CD14-positive monocyte (primary cell): Measurements from ENCODE around the gene VWA1. TPM values are rescaled to one million over a fixed set of nuclear protein-coding genes. Genes with fewer than 3 reads are reported as not detected.
A peak's percentile ranks its signal among the peaks of the same experiment; 100 is the strongest.
"Not testable (repeated sequence)": the region's sequence is repeated elsewhere in the genome, so short reads cannot be mapped to it uniquely, and the experiment has no call there.

ENCODE experiments used
- DNase-seq, 3 donors: peaks; one replicate each; pipeline ENCODE4 v3.0.0-alpha.2; 2011 to 2022
- H2AFZ ChIP-seq: 2 replicates; pipeline ENCODE4 v1.6.0; 2012; ENCODE audit warnings: mild to moderate bottlenecking, low read depth, low read length, inconsistent platforms; ENCODE audit not compliant: insufficient read depth, poor library complexity, severe bottlenecking
- H3K27ac ChIP-seq, 2 donors: 1 replicate in 1 of 2; 2 replicates in 1 of 2; pipeline ENCODE4 v1.5.1; 2012 to 2013; ENCODE audit warnings: low read length in 2 of 2, control low read depth in 1 of 2, inconsistent platforms in 1 of 2, low read depth in 1 of 2, mild to moderate bottlenecking in 1 of 2
- H3K27me3 ChIP-seq, 2 donors: one replicate each; pipeline versions ENCODE4 v1.6.0 to v1.6.1; 2011 to 2013; ENCODE audit warnings: low read length in 2 of 2; ENCODE audit not compliant: control insufficient read depth in 2 of 2, insufficient read depth in 2 of 2
- H3K36me3 ChIP-seq, 2 donors: replicated peaks in 1 of 2; 1 replicate in 1 of 2; 2 replicates in 1 of 2; pipeline versions ENCODE4 v1.5.1 to v1.6.1; 2012 to 2013; ENCODE audit warnings: low read length in 2 of 2, control low read depth in 1 of 2, inconsistent platforms in 1 of 2, mild to moderate bottlenecking in 1 of 2; ENCODE audit not compliant: insufficient read depth in 2 of 2, control insufficient read depth in 1 of 2
- H3K4me1 ChIP-seq, 2 donors: 1 replicate in 1 of 2; 2 replicates in 1 of 2; pipeline versions ENCODE4 v1.5.1 to v1.6.1; 2012 to 2013; ENCODE audit warnings: low read length in 2 of 2, control low read depth in 1 of 2, inconsistent platforms in 1 of 2, mild to moderate bottlenecking in 1 of 2, moderate library complexity in 1 of 2; ENCODE audit not compliant: insufficient read depth in 2 of 2, control insufficient read depth in 1 of 2
- H3K4me2 ChIP-seq: replicated peaks from 2 replicates; pipeline ENCODE3; 2012; ENCODE audit warnings: low read length, moderate library complexity, mild to moderate bottlenecking; ENCODE audit not compliant: poor library complexity, severe bottlenecking; ENCODE audit errors: extremely low read depth
- H3K4me3 ChIP-seq, 3 experiments: fragments of 200-600 bp in 1 of 3; sonication (generic) in 1 of 3; replicated peaks in 1 of 3; 1 replicate in 2 of 3; 2 replicates in 1 of 3; pipeline ENCODE4 v1.5.1; 2011 to 2013; ENCODE audit warnings: low read length in 3 of 3, mild to moderate bottlenecking in 3 of 3, control low read depth in 2 of 3, low read depth in 2 of 3, inconsistent platforms in 1 of 3, moderate library complexity in 1 of 3
- H3K79me2 ChIP-seq: 2 replicates; pipeline ENCODE4 v1.6.0; 2012; ENCODE audit warnings: mild to moderate bottlenecking, control low read depth, inconsistent platforms, low read length, moderate library complexity; ENCODE audit not compliant: insufficient read depth
- H3K9ac ChIP-seq: 2 replicates; pipeline ENCODE4 v1.6.0; 2017; ENCODE audit warnings: low read length, mild to moderate bottlenecking; ENCODE audit not compliant: insufficient read depth, poor library complexity, severe bottlenecking
- H3K9me3 ChIP-seq, 2 donors: replicated peaks in 1 of 2; 1 replicate in 1 of 2; 2 replicates in 1 of 2; pipeline versions ENCODE4 v1.5.1 to v1.6.1; 2012 to 2013; ENCODE audit warnings: low read length in 2 of 2, control low read depth in 1 of 2; ENCODE audit not compliant: control insufficient read depth in 1 of 2, insufficient read depth in 1 of 2
- H4K20me1 ChIP-seq: 2 replicates; pipeline ENCODE4 v1.6.0; 2012; ENCODE audit warnings: mild to moderate bottlenecking, low read length, control low read depth, moderate library complexity; ENCODE audit not compliant: insufficient read depth
- H3K27ac Mint-ChIP-seq, 7 donors: one replicate each; pipeline ENCODE4 v1.8.0; 2020; ENCODE audit warnings: mild to moderate bottlenecking in 7 of 7, mixed read lengths in 7 of 7, moderate library complexity in 6 of 7, inconsistent platforms in 2 of 7
- H3K27me3 Mint-ChIP-seq, 3 donors: one replicate each; pipeline ENCODE4 v1.8.0; 2021 to 2022; ENCODE audit warnings: low read depth in 3 of 3, mild to moderate bottlenecking in 3 of 3, mixed read lengths in 3 of 3, moderate library complexity in 3 of 3, inconsistent platforms in 1 of 3
- H3K36me3 Mint-ChIP-seq, 2 donors: one replicate each; pipeline ENCODE4 v1.8.0; 2020; ENCODE audit warnings: mixed read lengths in 2 of 2, inconsistent platforms in 1 of 2, mild to moderate bottlenecking in 1 of 2
- H3K4me1 Mint-ChIP-seq: one replicate; pipeline ENCODE4 v1.8.0; 2020; ENCODE audit warnings: mild to moderate bottlenecking, mixed read lengths
- H3K4me3 Mint-ChIP-seq, 2 donors: one replicate each; pipeline ENCODE4 v1.8.0; 2020; ENCODE audit warnings: mild to moderate bottlenecking in 2 of 2, mixed read lengths in 2 of 2, moderate library complexity in 1 of 2
- H3K9me3 Mint-ChIP-seq, 7 donors: one replicate each; pipeline ENCODE4 v1.8.0; 2020 to 2022; ENCODE audit warnings: mixed read lengths in 7 of 7, mild to moderate bottlenecking in 6 of 7, moderate library complexity in 6 of 7, inconsistent platforms in 2 of 7
- CTCF ChIP-seq: fragments of 200-600 bp; IDR thresholded peaks from one replicate; pipeline ENCODE4 v1.8.0; 2022; ENCODE audit warnings: antibody characterized with exemption, mild to moderate bottlenecking
- WGBS: methylation state at CpG from one replicate; pipeline ENCODE4 v1.1.5; 2013; ENCODE audit warnings: missing lambda C conversion rate; ENCODE audit not compliant: insufficient coverage; 5-methylcytosine and 5-hydroxymethylcytosine counted together
- intact Hi-C, 2 donors: fragments of 100-400 bp; cut with micrococcal nuclease; formaldehyde crosslinking; loops; one replicate each; pipeline versions ENCODE4 v1.15.0 to v1.15.1; 2023
- polyA plus RNA-seq, 3 donors: library from polyadenylated mRNA; depleted of rRNA in 1 of 3; unstranded in 2 of 3; stranded (reverse) in 1 of 3; fragments of 300-500 nt in 2 of 3; fragments of >200 nt in 1 of 3; fragmentation: Illumina TruSeq in 2 of 3; gene quantifications; 1 replicate in 2 of 3; 2 replicates in 1 of 3; pipeline ENCODE4 v1.2.3, GENCODE V29; 2012 to 2021

VWA1 gene
- polyA plus RNA-seq, 3 donors = not detected

- Histone ChIP-seq H3K9me3 (peaks cover 5 to 9% of the 10 kb centered on the region in 2 donors), H3K36me3 (peaks cover 29 to 37% of the 10 kb centered on the region in 2 donors), H3K27ac (peak within 1 kb of the TSS; percentile 51 to 94), H3K4me1 (peaks cover 17 to 23% of the 10 kb centered on the region in 2 donors), H3K79me2 (peaks cover 51% of the 10 kb centered on the region), H4K20me1 (peaks cover 17% of the 10 kb centered on the region), H3K4me3 (peak within 1 kb of the TSS; percentile 73 to 99 (median 73)), H3K4me2 (peak within 1 kb of the TSS; percentile 95), H3K9ac (peak within 1 kb of the TSS; percentile 96), H3K27me3 (no peaks in the 10 kb centered on the region), H2AFZ (peak within 1 kb of the TSS; percentile 88)
- Mint-ChIP-seq H3K36me3 (peaks cover 31 to 47% of the 10 kb centered on the region in 2 donors), H3K27me3 (peaks cover 0 to 2% (median 0%) of the 10 kb centered on the region in 3 donors), H3K9me3 (peaks cover 1 to 14% (median 7%) of the 10 kb centered on the region in 7 donors), H3K4me1 (peaks cover 21% of the 10 kb centered on the region), H3K4me3 (peak within 1 kb of the TSS; percentile 84 to 91), H3K27ac (peak within 1 kb of the TSS; percentile 80 to 95 (median 86))
- under 1% methylated on average over 97 of the region's 98 CpGs for WGBS
- DNase-seq = peak; percentile 94 to 95 (median 94)
- TF ChIP-seq CTCF = no peak
- intact Hi-C loops = loop anchor here in 1 of 2 donors (1.0 kb wide), 1 partner anchor 9 kb away; no protein-coding TSS in a partner anchor
These were observed 28.5 kb upstream of the VWA1 start, which contains the start of gene MRPL20 for GRCh38 chr1:1406821-1407635. TSS of gene MRPL20 (minus strand) at chr1:1407293. CDS start at chr1:1407217, 76 bp downstream.

- Histone ChIP-seq H3K79me2 (peaks cover 44% of the 10 kb centered on the region), H3K4me3 (peak overlapping the region; percentile 73 to 99 (median 73)), H3K9ac (peak overlapping the region; percentile 96), H3K9me3 (peaks cover 10 to 14% of the 10 kb centered on the region in 2 donors), H3K4me1 (peaks cover 17 to 23% of the 10 kb centered on the region in 2 donors), H3K36me3 (peaks cover 23 to 30% of the 10 kb centered on the region in 2 donors), H3K4me2 (peak overlapping the region; percentile 95), H3K27me3 (no peaks in the 10 kb centered on the region), H4K20me1 (peaks cover 11% of the 10 kb centered on the region), H2AFZ (peak overlapping the region; percentile 88), H3K27ac (peak overlapping the region; percentile 40 to 94)
- 8% methylated on average over 34 of the region's 41 CpGs for WGBS
- H3K9me3 Mint-ChIP-seq = peaks cover 9 to 22% (median 14%) of the 10 kb centered on the region in 7 donors
- peaks cover 21% of the 10 kb centered on the region for H3K4me1 Mint-ChIP-seq
- peak in 1 of 3 donors; percentile 16 for DNase-seq
- H3K27me3 Mint-ChIP-seq = peaks cover 0 to 2% (median 0%) of the 10 kb centered on the region in 3 donors
- peak overlapping the region; percentile 35 to 84 (median 80) for H3K27ac Mint-ChIP-seq
- TF ChIP-seq CTCF = no peak
- peak overlapping the region; percentile 84 for H3K4me3 Mint-ChIP-seq
- peaks cover 26 to 40% of the 10 kb centered on the region in 2 donors for H3K36me3 Mint-ChIP-seq
- intact Hi-C loops = no loop called here
These were observed 27.7 kb upstream of the VWA1 start for GRCh38 chr1:1407636-1408318.

- H3K27ac ChIP-seq, H3K4me3 Mint-ChIP-seq, H3K4me2 ChIP-seq, H3K27me3 Mint-ChIP-seq, intact Hi-C loops, H3K36me3 ChIP-seq, H3K9ac ChIP-seq, H2AFZ ChIP-seq, H3K4me3 ChIP-seq, DNase-seq, H3K27me3 ChIP-seq: not testable (repeated sequence)
- Histone ChIP-seq H3K79me2 (peaks cover 37% of the 10 kb centered on the region), H4K20me1 (peaks cover 10% of the 10 kb centered on the region), H3K9me3 (peaks cover 10 to 21% of the 10 kb centered on the region in 2 donors), H3K4me1 (peaks cover 17 to 23% of the 10 kb centered on the region in 2 donors)
- peaks cover 21% of the 10 kb centered on the region for H3K4me1 Mint-ChIP-seq
- H3K27ac Mint-ChIP-seq = peak overlapping the region in 2 of 7 donors; percentile 53 to 68
- no CpG with 5 or more reads among the region's 8 CpGs for WGBS
- H3K36me3 Mint-ChIP-seq = peaks cover 10 to 15% of the 10 kb centered on the region in 2 donors
- H3K9me3 Mint-ChIP-seq = peaks cover 10 to 28% (median 20%) of the 10 kb centered on the region in 7 donors
These were observed 25.3 kb upstream of the VWA1 start for GRCh38 chr1:1410238-1410637.
